Vagina (tissue), 2 donors: ENCODE results near the gene HOXC10. TPM values are rescaled to one million over a fixed set of nuclear protein-coding genes. Genes with fewer than 3 reads are reported as not detected.

Source experiments
- DNase-seq, 2 donors: peaks; one replicate each; pipeline ENCODE4 v3.0.0-alpha.2; 2017; ENCODE audit errors: extremely low spot score in 2 of 2
- H3K27ac ChIP-seq: fragments of 200-600 bp; sonication (generic); one replicate; pipeline ENCODE4 v1.5.1; 2019
- H3K27me3 ChIP-seq: fragments of 200-600 bp; sonication (generic); one replicate; pipeline ENCODE4 v1.5.1; 2019
- H3K36me3 ChIP-seq, 2 donors: fragments of 200-600 bp; sonication (generic); one replicate each; pipeline ENCODE4 v1.5.1; 2017 to 2019
- H3K4me1 ChIP-seq: fragments of 200-600 bp; sonication (generic); one replicate; pipeline ENCODE4 v1.5.1; 2019
- H3K4me3 ChIP-seq, 2 donors: fragments of 200-600 bp; sonication (generic); 1 replicate in 1 of 2; 2 replicates in 1 of 2; pipeline ENCODE4 v1.5.1; 2016 to 2019
- H3K9me3 ChIP-seq: fragments of 200-600 bp; sonication (generic); one replicate; pipeline ENCODE4 v1.5.1; 2019
- CTCF ChIP-seq, 3 experiments: fragments of 450-650 bp in 2 of 3; fragments of 200-600 bp in 1 of 3; sonication (generic) in 1 of 3; IDR thresholded peaks; one replicate each; pipeline ENCODE4 v1.5.1; 2017 to 2019; ENCODE audit warnings: antibody characterized with exemption in 3 of 3, mild to moderate bottlenecking in 2 of 3, moderate library complexity in 2 of 3
- POLR2A ChIP-seq, 2 donors: fragments of 450-650 bp; IDR thresholded peaks; one replicate each; pipeline ENCODE4 v1.6.1; 2017; ENCODE audit warnings: antibody characterized with exemption in 2 of 2, mild to moderate bottlenecking in 2 of 2, moderate library complexity in 2 of 2
- POLR2AphosphoS5 ChIP-seq, 2 donors: sonication (generic); formaldehyde crosslinking; IDR thresholded peaks; one replicate each; pipeline ENCODE4 v1.9.0; 2017; ENCODE audit warnings: antibody characterized with exemption in 2 of 2, mild to moderate bottlenecking in 2 of 2, low read depth in 1 of 2; ENCODE audit not compliant: insufficient read depth in 1 of 2
- intact Hi-C: fragments of 100-400 bp; cut with DNase I; formaldehyde crosslinking; loops from one replicate; pipeline ENCODE4 v1.15.1; 2023
- total RNA-seq: library from RNA; depleted of rRNA; stranded (reverse); fragments of >200 nt; gene quantifications from one replicate; pipeline ENCODE4 v1.2.3, GENCODE V29; 2016

Gene HOXC10
- total RNA-seq, 1 donor from 2014 or later: not detected

- Histone ChIP-seq H3K27me3 (peaks cover 19% of the 10 kb centered on the region), H3K4me1 (peaks cover 20% of the 10 kb centered on the region), H3K27ac (no peak overlapping the region), H3K36me3 (no peaks in the 10 kb centered on the region), H3K4me3 (no peak overlapping the region), H3K9me3 (no peaks in the 10 kb centered on the region)
- no peak for TF ChIP-seq CTCF (IDR thresholded peaks at IDR 0.05)
- TF ChIP-seq POLR2A (IDR thresholded peaks at IDR 0.05): no peak
- TF ChIP-seq POLR2AphosphoS5 (IDR thresholded peaks at IDR 0.05; ENCODE audit: insufficient read depth in 1 of 2, low read depth in 1 of 2): no peak
- intact Hi-C loops: no loop called here
- no peak for DNase-seq
These were observed 13.3 kb upstream of the HOXC10 start for GRCh38 chr12:53971686-53972085.

GRCh38 chr12:53972152-53972702, 12.7 kb upstream of the HOXC10 start:
- intact Hi-C loops: no loop called here
- no peaks in the 10 kb centered on the region for H3K36me3 ChIP-seq
- H3K27ac ChIP-seq: no peak overlapping the region
- peaks cover 20% of the 10 kb centered on the region for H3K4me1 ChIP-seq
- DNase-seq: no peak
- no peak overlapping the region for H3K4me3 ChIP-seq
- H3K9me3 ChIP-seq: no peaks in the 10 kb centered on the region
- no peak for TF ChIP-seq CTCF (IDR thresholded peaks at IDR 0.05)
- TF ChIP-seq POLR2AphosphoS5 (IDR thresholded peaks at IDR 0.05; ENCODE audit: insufficient read depth in 1 of 2, low read depth in 1 of 2): no peak
- TF ChIP-seq POLR2A (IDR thresholded peaks at IDR 0.05): no peak
- peaks cover 19% of the 10 kb centered on the region for H3K27me3 ChIP-seq

GRCh38 chr12:53972722-53973235, 12.2 kb upstream of the HOXC10 start, which contains the start of gene HOXC11:
Gene HOXC11 (plus strand): TSS chr12:53973126. CDS start chr12:53973242, 116 bp downstream.
- no peaks in the 10 kb centered on the region for H3K36me3 ChIP-seq
- no peaks in the 10 kb centered on the region for H3K9me3 ChIP-seq
- TF ChIP-seq POLR2AphosphoS5 (IDR thresholded peaks at IDR 0.05; ENCODE audit: insufficient read depth in 1 of 2, low read depth in 1 of 2) (no peak), POLR2A (IDR thresholded peaks at IDR 0.05) (no peak), CTCF (IDR thresholded peaks at IDR 0.05) (no peak)
- H3K27ac ChIP-seq: no peak within 1 kb of the TSS
- peaks cover 23% of the 10 kb centered on the region for H3K27me3 ChIP-seq
- peaks cover 20% of the 10 kb centered on the region for H3K4me1 ChIP-seq
- intact Hi-C loops: no loop called here
- no peak for DNase-seq
- peak within 1 kb of the TSS; percentile 32 to 41 for H3K4me3 ChIP-seq

GRCh38 chr12:53973236-53974042, 11.5 kb upstream of the HOXC10 start:
- H3K27me3 ChIP-seq: peaks cover 25% of the 10 kb centered on the region
- intact Hi-C loops: no loop called here
- H3K36me3 ChIP-seq: no peaks in the 10 kb centered on the region

More at GRCh38 chr12:53973236-53974042, 11.5 kb upstream of the HOXC10 start:
- H3K4me3 ChIP-seq: peak overlapping the region; percentile 32 to 41
- TF ChIP-seq POLR2AphosphoS5 (IDR thresholded peaks at IDR 0.05; ENCODE audit: insufficient read depth in 1 of 2, low read depth in 1 of 2) (no peak), POLR2A (IDR thresholded peaks at IDR 0.05) (no peak), CTCF (IDR thresholded peaks at IDR 0.05) (no peak)
- H3K4me1 ChIP-seq: peaks cover 20% of the 10 kb centered on the region
- no peak for DNase-seq
- H3K9me3 ChIP-seq: no peaks in the 10 kb centered on the region
- H3K27ac ChIP-seq: no peak overlapping the region
